Common myeloid progenitor, CD34-positive (primary cell): ENCODE results near the gene PRDX4.

Source experiments
- CTCF ChIA-PET: fragments of 350-600 bp; sonication (Branson Sonifier 250); formaldehyde crosslinking; loops from one replicate; lab custom pipeline; 2021; ENCODE audit warnings: antibody characterized with exemption; lab: Charles Lee
- POLR2A ChIA-PET: fragments of 350-600 bp; sonication (Branson Sonifier 250); formaldehyde crosslinking; loops from one replicate; lab custom pipeline; 2021; ENCODE audit warnings: antibody characterized with exemption; lab: Charles Lee
- DNase-seq, 3 donors: peaks; one replicate each; pipeline versions ENCODE4 v3.0.0 to v3.0.0-alpha.2; 2013
- H3K27ac ChIP-seq, 2 experiments: 1 replicate in 1 of 2; 2 replicates in 1 of 2; pipeline ENCODE4 v1.7.0; 2013; ENCODE audit warnings: inconsistent platforms in 2 of 2, low read length in 2 of 2, mild to moderate bottlenecking in 2 of 2, low read depth in 1 of 2, moderate library complexity in 1 of 2; ENCODE audit not compliant: severe bottlenecking in 2 of 2, insufficient read depth in 1 of 2, poor library complexity in 1 of 2
- H3K27me3 ChIP-seq, 5 experiments: replicated peaks in 2 of 5; 1 replicate in 3 of 5; 2 replicates in 2 of 5; pipeline versions ENCODE4 v1.6.1 to v1.7.0; 2013; ENCODE audit warnings: low read length in 4 of 5, mild to moderate bottlenecking in 2 of 5, moderate library complexity in 2 of 5, inconsistent platforms in 1 of 5; ENCODE audit not compliant: insufficient read depth in 5 of 5, control insufficient read depth in 4 of 5
- H3K36me3 ChIP-seq, 4 experiments: 1 replicate in 2 of 4; 2 replicates in 2 of 4; pipeline versions ENCODE4 v1.6.1 to v1.7.0; 2013; ENCODE audit warnings: low read length in 3 of 4, control low read depth in 1 of 4, mild to moderate bottlenecking in 1 of 4; ENCODE audit not compliant: control insufficient read depth in 4 of 4, insufficient read depth in 4 of 4
- H3K4me1 ChIP-seq, 4 experiments: 1 replicate in 3 of 4; 2 replicates in 1 of 4; pipeline versions ENCODE4 v1.6.1 to v1.7.1; 2013; ENCODE audit warnings: low read length in 3 of 4, mild to moderate bottlenecking in 3 of 4, control low read depth in 1 of 4, inconsistent platforms in 1 of 4, moderate library complexity in 1 of 4; ENCODE audit not compliant: control insufficient read depth in 4 of 4, insufficient read depth in 4 of 4; ENCODE audit errors: control extremely low read depth in 1 of 4
- H3K4me3 ChIP-seq, 7 experiments: 1 replicate in 4 of 7; 2 replicates in 3 of 7; pipeline versions ENCODE4 v1.5.1 to v1.7.0; 2013; ENCODE audit warnings: mild to moderate bottlenecking in 7 of 7, low read length in 6 of 7, moderate library complexity in 6 of 7, inconsistent platforms in 2 of 7, low read depth in 2 of 7, control low read depth in 1 of 7; ENCODE audit not compliant: insufficient read depth in 4 of 7, control insufficient read depth in 1 of 7; ENCODE audit errors: extremely low read depth in 1 of 7
- H3K9me3 ChIP-seq, 5 experiments: 1 replicate in 4 of 5; 2 replicates in 1 of 5; pipeline versions ENCODE4 v1.6.1 to v1.7.1; 2013; ENCODE audit warnings: low read length in 4 of 5, mild to moderate bottlenecking in 2 of 5, inconsistent platforms in 1 of 5, low read depth in 1 of 5, moderate library complexity in 1 of 5; ENCODE audit not compliant: control insufficient read depth in 4 of 5, insufficient read depth in 2 of 5; ENCODE audit errors: control extremely low read depth in 1 of 5
- WGBS: methylation state at CpG from one replicate; pipeline ENCODE4 v1.1.5; 2013; ENCODE audit not compliant: insufficient coverage; 5-methylcytosine and 5-hydroxymethylcytosine counted together

The PRDX4 gene

DNA sequence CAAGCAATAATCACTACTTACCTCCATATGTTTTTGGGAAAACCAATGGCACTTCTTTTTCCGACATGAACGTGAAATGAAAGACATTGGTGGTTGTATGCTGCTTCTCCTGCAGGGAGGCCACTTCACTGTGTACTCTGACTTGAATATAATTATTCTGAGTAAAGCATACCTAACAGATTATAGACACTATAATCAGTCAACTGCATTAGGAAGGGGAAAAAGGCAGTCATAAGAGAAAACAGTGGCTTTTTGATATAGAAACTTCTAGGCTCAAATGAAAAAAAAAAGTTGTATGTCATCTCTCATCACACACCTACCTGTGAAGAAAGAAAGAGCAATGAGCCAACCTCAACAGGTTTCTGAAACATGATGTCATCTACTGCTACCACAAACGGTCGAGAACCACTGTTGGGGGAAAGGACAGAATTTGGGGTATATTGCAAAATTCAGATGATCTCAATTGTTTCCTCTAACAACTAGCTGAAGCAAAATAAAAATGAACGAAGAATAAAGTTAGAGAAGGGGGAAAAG lies 37.4 kb downstream of the PRDX4 start:
- Histone ChIP-seq H3K27me3 (peaks cover 0 to 3% (median 0%) of the 10 kb centered on the region in 5 experiments), H3K4me1 (peaks cover 0 to 3% (median 0%) of the 10 kb centered on the region in 4 experiments), H3K36me3 (peaks cover 0 to 26% (median 10%) of the 10 kb centered on the region in 4 experiments), H3K27ac (no peak overlapping the region), H3K9me3 (no peaks in the 10 kb centered on the region), H3K4me3 (no peak overlapping the region)
- ChIA-PET CTCF (interaction anchor here (1.0 kb wide), 1 partner anchor 10 kb away, joined by 3 read pairs; no protein-coding TSS in a partner anchor), POLR2A (no interaction called here)
- DNase-seq, result no peak
- 100% methylated on average over 2 of the region's 5 CpGs for WGBS

GRCh38 chrX:23705235-23705634 lies 37.9 kb downstream of the PRDX4 start:
- H3K27ac ChIP-seq, result no peak overlapping the region
- H3K27me3 ChIP-seq, result peaks cover 0 to 3% (median 0%) of the 10 kb centered on the region in 5 experiments
- H3K4me1 ChIP-seq, result peaks cover 0 to under 1% (median 0%) of the 10 kb centered on the region in 4 experiments
- ChIA-PET POLR2A (no interaction called here), CTCF (interaction anchor here (1.0 kb wide), 1 partner anchor 11 kb away, joined by 3 read pairs; no protein-coding TSS in a partner anchor)
- H3K36me3 ChIP-seq, result peaks cover 3 to 27% (median 10%) of the 10 kb centered on the region in 4 experiments
- WGBS, result 80% methylated on average over 1 of the region's 5 CpGs
- H3K4me3 ChIP-seq, result no peak overlapping the region
- no peak for DNase-seq
- no peaks in the 10 kb centered on the region for H3K9me3 ChIP-seq

DNA sequence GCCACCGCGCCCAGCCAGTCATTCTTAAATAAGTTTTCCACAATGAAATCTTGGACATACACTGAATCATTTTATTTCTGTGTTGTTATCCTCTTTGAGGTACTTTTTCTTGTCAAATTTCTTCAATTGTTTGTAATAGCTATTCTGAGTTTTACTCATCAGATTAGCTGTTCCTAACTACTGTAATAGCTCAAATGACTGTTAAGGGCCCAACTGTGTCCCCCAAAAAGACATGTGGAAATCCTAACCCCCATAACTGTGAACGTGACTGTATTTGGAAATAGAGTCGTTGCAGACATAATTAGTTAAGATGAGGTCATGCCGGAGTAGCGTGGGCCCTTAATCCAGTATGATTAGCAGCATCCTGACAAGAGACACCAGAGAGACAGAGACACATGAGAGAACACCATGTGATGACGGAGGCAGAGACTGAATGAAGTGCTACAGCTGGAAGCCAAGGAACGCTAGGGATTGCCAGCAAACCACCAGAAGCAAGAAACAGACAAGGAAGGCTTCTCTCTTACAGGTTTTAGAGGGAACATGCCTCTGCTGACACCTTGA lies 52.9 kb downstream of the PRDX4 start:
- no peak for DNase-seq
- no peak overlapping the region for H3K27ac ChIP-seq
- POLR2A ChIA-PET, result no interaction called here
- no peaks in the 10 kb centered on the region for H3K9me3 ChIP-seq
- CTCF ChIA-PET, result interaction anchor here (1.1 to 1.7 kb wide), 2 partner anchors 23 to 182 kb away, joined by 3 to 4 read pairs; no protein-coding TSS in a partner anchor
- H3K4me1 ChIP-seq, result no peaks in the 10 kb centered on the region
- H3K4me3 ChIP-seq, result no peak overlapping the region
- H3K36me3 ChIP-seq, result peaks cover 3 to 30% (median 11%) of the 10 kb centered on the region in 4 experiments
- H3K27me3 ChIP-seq, result no peaks in the 10 kb centered on the region
- 91% methylated on average over 4 of the region's 8 CpGs for WGBS

DNA sequence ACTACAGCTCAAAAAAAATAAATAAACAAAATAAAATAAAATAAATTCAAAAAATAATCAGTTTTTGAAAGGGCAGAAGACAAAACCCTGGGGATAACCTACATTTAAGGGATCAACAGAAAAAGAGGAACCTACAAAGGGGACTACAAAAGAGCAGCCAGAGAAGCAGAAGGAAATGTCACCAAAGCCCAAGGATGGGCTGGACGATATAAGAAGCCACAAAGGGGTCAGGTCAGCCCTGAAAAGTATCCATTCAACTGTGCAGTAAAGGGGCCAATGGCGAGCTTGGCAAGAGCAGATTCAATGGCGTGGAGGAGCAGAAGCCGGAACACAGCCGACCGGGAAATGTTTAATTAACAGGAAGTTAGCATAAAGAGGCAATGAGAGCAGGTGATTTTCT lies 58.9 kb downstream of the PRDX4 start:
- Histone ChIP-seq H3K4me3 (peak overlapping the region in 2 of 7 experiments; percentile 8 to 17), H3K36me3 (peaks cover 2 to 16% (median 6%) of the 10 kb centered on the region in 4 experiments), H3K27ac (no peak overlapping the region), H3K4me1 (peaks cover 0 to 12% (median 3%) of the 10 kb centered on the region in 4 experiments), H3K27me3 (no peaks in the 10 kb centered on the region), H3K9me3 (no peaks in the 10 kb centered on the region)
- ChIA-PET CTCF (interaction anchor here (2.0 kb wide), 1 partner anchor 176 kb away, joined by 8 read pairs; no protein-coding TSS in a partner anchor), POLR2A (no interaction called here)
- DNase-seq, result peak; percentile 14 to 71 (median 58)
- 10% methylated on average over 6 of the region's 6 CpGs for WGBS

GRCh38 chrX:23727206-23727605 lies 59.9 kb downstream of the PRDX4 start:
- Histone ChIP-seq H3K36me3 (peaks cover 2 to 13% (median 4%) of the 10 kb centered on the region in 4 experiments), H3K27ac (no peak overlapping the region), H3K27me3 (no peaks in the 10 kb centered on the region), H3K4me3 (no peak overlapping the region), H3K9me3 (no peaks in the 10 kb centered on the region), H3K4me1 (peaks cover 0 to 12% (median 3%) of the 10 kb centered on the region in 4 experiments)
- ChIA-PET CTCF (interaction anchor here (2.0 kb wide), 1 partner anchor 175 kb away, joined by 8 read pairs; no protein-coding TSS in a partner anchor), POLR2A (no interaction called here)
- DNase-seq, result peak in 1 of 3 donors; percentile 2
- 86% methylated on average over 2 of the region's 3 CpGs for WGBS

- Histone ChIP-seq H3K4me1 (peaks cover 0 to 12% (median 3%) of the 10 kb centered on the region in 4 experiments), H3K9me3 (no peaks in the 10 kb centered on the region), H3K27ac (no peak overlapping the region), H3K27me3 (no peaks in the 10 kb centered on the region), H3K36me3 (peaks cover 2 to 15% (median 3%) of the 10 kb centered on the region in 4 experiments), H3K4me3 (no peak overlapping the region)
- POLR2A ChIA-PET, result no interaction called here
- no peak for DNase-seq
- WGBS, result 89% methylated on average over 1 of the region's 1 CpG
- CTCF ChIA-PET, result no interaction called here
Observed at GRCh38 chrX:23729214-23729613, 61.9 kb downstream of the PRDX4 start.

GRCh38 chrX:23731951-23732350 lies 64.7 kb downstream of the PRDX4 start:
- Histone ChIP-seq H3K27me3 (no peaks in the 10 kb centered on the region), H3K27ac (no peak overlapping the region), H3K36me3 (peaks cover 2 to 13% (median 3%) of the 10 kb centered on the region in 4 experiments), H3K4me3 (no peak overlapping the region), H3K4me1 (peaks cover 0 to 6% (median 0%) of the 10 kb centered on the region in 4 experiments), H3K9me3 (no peaks in the 10 kb centered on the region)
- DNase-seq, result no peak
- ChIA-PET POLR2A (no interaction called here), CTCF (interaction anchor here (0.9 kb wide), 1 partner anchor 10 kb away, joined by 3 read pairs; no protein-coding TSS in a partner anchor)
- no CpG with 5 or more reads among the region's 1 CpG for WGBS
